IgD-negative memory B cell (primary cell): ENCODE data around the gene CHRDL2. TPM values are rescaled to one million over a fixed set of nuclear protein-coding genes. Genes with fewer than 3 reads are reported as not detected.
A peak's percentile ranks its signal among the peaks of the same experiment; 100 is the strongest.

Experiments
- H3K27ac Mint-ChIP-seq, 3 donors: one replicate each; pipeline ENCODE4 v1.8.0; 2020 to 2022; ENCODE audit warnings: mild to moderate bottlenecking in 3 of 3, mixed read lengths in 3 of 3, moderate library complexity in 1 of 3
- H3K27me3 Mint-ChIP-seq: one replicate; pipeline ENCODE4 v1.8.0; 2021; ENCODE audit warnings: mixed read lengths
- H3K36me3 Mint-ChIP-seq: one replicate; pipeline ENCODE4 v1.8.0; 2020; ENCODE audit warnings: mild to moderate bottlenecking, mixed read lengths
- H3K4me1 Mint-ChIP-seq, 3 donors: one replicate each; pipeline ENCODE4 v1.8.0; 2020 to 2022; ENCODE audit warnings: mixed read lengths in 3 of 3, mild to moderate bottlenecking in 1 of 3
- H3K4me3 Mint-ChIP-seq, 4 donors: one replicate each; pipeline ENCODE4 v1.8.0; 2020 to 2022; ENCODE audit warnings: mild to moderate bottlenecking in 4 of 4, mixed read lengths in 4 of 4, moderate library complexity in 3 of 4
- H3K9me3 Mint-ChIP-seq, 3 donors: one replicate each; pipeline ENCODE4 v1.8.0; 2020 to 2021; ENCODE audit warnings: mixed read lengths in 3 of 3, mild to moderate bottlenecking in 1 of 3
- polyA plus RNA-seq: library from polyadenylated mRNA; unstranded; fragments of 300-500 nt; fragmentation: Illumina TruSeq; gene quantifications from one replicate; pipeline ENCODE4 v1.2.3, GENCODE V29; 2021

CHRDL2 gene
- polyA plus RNA-seq, 1 donor from 2014 or later, result not detected

DNA sequence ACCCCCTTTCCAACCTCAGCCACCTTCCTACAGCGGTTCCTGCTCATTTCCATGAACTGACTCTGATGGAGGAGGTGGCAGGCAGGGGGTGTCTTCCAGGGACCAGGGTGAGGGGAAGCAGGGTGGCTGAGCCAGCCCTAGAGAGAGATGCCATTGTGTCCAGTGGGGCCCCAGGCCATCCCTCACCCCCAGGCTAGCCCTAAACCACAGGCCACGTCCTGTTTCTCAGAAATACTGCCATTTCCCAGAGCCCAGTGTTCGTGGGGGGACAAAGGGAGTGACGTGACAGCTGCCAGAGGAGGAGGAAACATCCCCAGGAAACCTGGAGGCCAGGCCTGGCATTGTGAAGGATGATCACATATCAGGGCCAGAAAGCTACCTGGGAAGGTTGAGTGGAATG, 39.5 kb downstream of the CHRDL2 start:
- no peak overlapping the region for H3K4me3 Mint-ChIP-seq
- H3K27ac Mint-ChIP-seq, result no peak overlapping the region
- peaks cover 0 to 2% (median 0%) of the 10 kb centered on the region in 3 donors for H3K4me1 Mint-ChIP-seq
- H3K9me3 Mint-ChIP-seq, result no peaks in the 10 kb centered on the region
- peaks cover 18% of the 10 kb centered on the region for H3K27me3 Mint-ChIP-seq
- H3K36me3 Mint-ChIP-seq, result no peaks in the 10 kb centered on the region

DNA sequence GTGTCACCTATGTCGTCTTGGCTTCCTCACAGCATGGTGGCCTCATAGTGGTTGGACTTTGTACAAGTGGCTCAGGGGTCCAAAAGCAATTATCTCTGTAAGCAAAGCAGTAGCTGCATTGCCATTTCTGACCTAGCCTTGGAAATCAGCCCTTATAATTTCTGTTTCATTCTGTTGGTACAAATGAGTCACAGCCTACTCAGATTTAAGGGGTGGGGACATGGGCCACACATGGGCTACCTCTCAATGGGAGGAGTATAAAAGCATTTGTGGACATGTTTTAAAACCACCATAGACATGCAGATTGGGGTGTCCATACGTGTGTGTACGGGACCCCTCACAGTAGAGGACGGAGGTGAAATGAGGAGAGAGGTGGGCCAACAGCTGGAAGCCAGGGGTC, 41.6 kb downstream of the CHRDL2 start:
- H3K36me3 Mint-ChIP-seq, result peaks cover 2% of the 10 kb centered on the region
- peaks cover 0 to 2% (median 0%) of the 10 kb centered on the region in 3 donors for H3K9me3 Mint-ChIP-seq
- no peak overlapping the region for H3K4me3 Mint-ChIP-seq
- H3K27ac Mint-ChIP-seq, result no peak overlapping the region
- no peaks in the 10 kb centered on the region for H3K4me1 Mint-ChIP-seq
- peaks cover 14% of the 10 kb centered on the region for H3K27me3 Mint-ChIP-seq

DNA sequence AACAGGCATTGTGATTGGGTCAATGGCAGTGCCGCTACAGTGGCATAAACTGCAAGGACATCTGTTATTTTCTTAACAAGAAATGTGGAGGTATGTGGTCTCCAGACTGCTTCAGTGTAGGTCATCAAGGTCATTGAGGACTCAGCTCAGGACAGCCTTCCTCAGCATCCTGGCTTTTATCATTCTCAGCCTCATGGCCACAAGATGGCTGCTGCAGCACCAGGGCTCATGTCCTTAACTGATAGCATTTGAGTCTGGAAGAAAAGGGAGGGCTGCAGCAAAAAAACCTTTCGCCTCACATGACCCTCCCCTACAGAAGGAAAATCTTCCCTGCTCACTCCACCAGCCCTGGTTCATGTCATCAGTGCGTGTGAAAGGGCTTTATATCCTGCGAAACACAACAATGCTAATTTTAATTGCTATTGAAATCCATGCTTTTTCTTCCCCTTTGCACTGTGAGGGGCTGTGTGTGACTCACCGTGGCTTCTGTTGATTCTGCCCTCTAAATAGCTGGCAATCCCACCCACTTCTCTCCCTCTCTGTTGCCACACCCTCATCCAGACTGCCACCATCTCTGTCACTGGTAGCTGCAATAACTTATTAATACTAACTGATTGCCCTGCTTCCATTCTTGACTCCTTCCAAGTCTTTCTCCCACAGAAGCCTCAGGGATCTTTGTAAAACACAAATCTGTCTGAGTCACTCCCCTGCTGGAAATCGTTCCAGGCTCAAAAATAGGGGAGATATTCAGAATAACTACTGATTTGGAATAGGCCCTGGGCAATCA, 43.8 kb downstream of the CHRDL2 start:
- Mint-ChIP-seq H3K9me3 (peaks cover 0 to 2% (median 0%) of the 10 kb centered on the region in 3 donors), H3K4me1 (peaks cover 0 to 2% (median 0%) of the 10 kb centered on the region in 3 donors), H3K27me3 (peaks cover 5% of the 10 kb centered on the region), H3K4me3 (no peak overlapping the region), H3K36me3 (peaks cover 2% of the 10 kb centered on the region), H3K27ac (no peak overlapping the region)

DNA sequence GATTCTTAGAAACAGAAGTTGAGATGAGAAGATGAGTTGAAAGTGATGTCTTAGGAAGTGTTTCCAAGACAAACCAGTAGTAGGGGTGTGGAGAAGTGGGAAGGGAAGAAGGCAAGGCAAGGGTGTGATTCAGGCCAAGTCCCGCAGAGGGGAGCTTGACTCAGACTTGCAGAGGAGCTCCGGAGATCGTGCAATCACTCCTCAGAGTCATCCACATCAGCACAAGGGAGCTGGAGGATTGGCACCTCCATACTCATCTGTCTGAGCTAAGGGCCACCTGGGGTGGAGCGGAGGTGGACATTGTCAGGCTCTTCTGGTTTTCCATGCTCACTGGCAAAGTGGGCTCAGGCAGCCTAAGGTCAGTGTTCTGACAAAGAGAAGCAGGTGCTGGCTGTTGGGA, 44.4 kb downstream of the CHRDL2 start:
- Mint-ChIP-seq H3K4me3 (no peak overlapping the region), H3K4me1 (peaks cover 0 to 2% (median 0%) of the 10 kb centered on the region in 3 donors), H3K9me3 (peaks cover 0 to 2% (median 0%) of the 10 kb centered on the region in 3 donors), H3K36me3 (peaks cover 2% of the 10 kb centered on the region), H3K27me3 (peaks cover 8% of the 10 kb centered on the region), H3K27ac (peak overlapping the region in 1 of 3 donors; percentile 42)

DNA sequence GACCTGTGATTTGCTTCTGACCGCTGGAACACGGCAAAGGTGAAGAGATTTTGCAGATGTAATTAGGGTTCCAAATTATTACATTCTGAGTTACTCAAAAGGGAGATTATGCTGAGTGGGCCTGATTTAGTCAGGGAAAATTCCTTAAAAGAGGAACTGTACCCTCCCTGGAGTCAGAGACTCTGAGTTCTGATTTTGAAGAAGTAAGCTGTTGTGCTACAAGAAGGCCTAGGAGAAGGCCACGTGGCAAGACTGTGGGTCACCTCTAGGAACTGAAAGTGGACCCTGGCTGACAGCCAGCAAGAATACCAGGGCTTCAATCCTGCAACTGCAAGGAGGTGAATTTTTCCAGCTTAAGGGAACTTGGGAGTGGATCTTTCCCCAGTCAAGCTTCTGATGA, 45.3 kb downstream of the CHRDL2 start:
- H3K36me3 Mint-ChIP-seq, result peaks cover 2% of the 10 kb centered on the region
- peaks cover 0 to 2% (median 0%) of the 10 kb centered on the region in 3 donors for H3K4me1 Mint-ChIP-seq
- H3K9me3 Mint-ChIP-seq, result peaks cover 0 to 2% (median 0%) of the 10 kb centered on the region in 3 donors
- H3K4me3 Mint-ChIP-seq, result no peak overlapping the region
- H3K27ac Mint-ChIP-seq, result no peak overlapping the region
- peaks cover 12% of the 10 kb centered on the region for H3K27me3 Mint-ChIP-seq

DNA sequence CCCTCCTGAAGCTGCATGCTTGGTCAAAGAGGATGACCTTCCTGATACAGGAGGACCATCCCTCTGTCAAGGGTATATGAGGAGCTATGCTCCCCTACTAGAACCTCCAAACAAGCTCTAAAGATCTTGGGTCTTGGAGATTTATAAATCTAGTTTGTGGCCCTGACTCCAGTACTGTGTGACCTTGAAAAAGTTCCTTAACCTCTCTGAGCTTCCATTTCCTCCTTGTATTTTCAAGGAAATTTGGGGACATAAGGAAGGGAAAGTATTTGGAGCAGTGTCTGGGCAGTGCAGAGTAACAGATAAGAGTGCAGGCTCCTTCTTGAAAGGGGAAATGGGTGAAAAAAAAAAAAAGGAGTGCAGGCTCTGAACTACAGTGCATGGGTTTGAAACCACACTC, 45.9 kb downstream of the CHRDL2 start:
- no peak overlapping the region for H3K4me3 Mint-ChIP-seq
- H3K9me3 Mint-ChIP-seq, result peaks cover 0 to 2% (median 0%) of the 10 kb centered on the region in 3 donors
- peaks cover 12% of the 10 kb centered on the region for H3K27me3 Mint-ChIP-seq
- peaks cover 2% of the 10 kb centered on the region for H3K36me3 Mint-ChIP-seq
- peaks cover 0 to 2% (median 0%) of the 10 kb centered on the region in 3 donors for H3K4me1 Mint-ChIP-seq
- no peak overlapping the region for H3K27ac Mint-ChIP-seq

DNA sequence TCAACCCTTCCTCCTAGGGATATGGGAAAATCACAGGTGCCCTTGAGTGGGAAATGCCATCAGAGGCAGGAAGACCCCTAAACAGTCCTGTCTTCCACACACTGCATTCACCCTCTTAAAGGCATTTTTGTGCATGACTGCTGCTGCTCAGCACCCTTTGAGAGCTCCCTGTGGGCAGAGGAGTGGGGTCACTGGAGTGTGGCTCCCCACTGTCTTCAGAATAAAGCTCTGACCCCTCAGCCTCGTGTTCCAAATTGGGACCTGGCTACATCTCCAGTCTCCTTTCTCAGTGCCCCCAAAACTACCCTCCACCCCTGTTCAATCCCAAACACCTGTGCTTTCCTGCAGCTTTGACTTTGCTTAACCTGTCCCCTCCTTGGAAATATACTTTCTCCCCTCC, 46.6 kb downstream of the CHRDL2 start:
- Mint-ChIP-seq H3K4me3 (peak overlapping the region in 1 of 4 donors; percentile 23), H3K4me1 (peaks cover 0 to 2% (median 0%) of the 10 kb centered on the region in 3 donors), H3K36me3 (peaks cover 2% of the 10 kb centered on the region), H3K9me3 (peaks cover 0 to 2% (median 0%) of the 10 kb centered on the region in 3 donors), H3K27ac (no peak overlapping the region), H3K27me3 (peaks cover 12% of the 10 kb centered on the region)

DNA sequence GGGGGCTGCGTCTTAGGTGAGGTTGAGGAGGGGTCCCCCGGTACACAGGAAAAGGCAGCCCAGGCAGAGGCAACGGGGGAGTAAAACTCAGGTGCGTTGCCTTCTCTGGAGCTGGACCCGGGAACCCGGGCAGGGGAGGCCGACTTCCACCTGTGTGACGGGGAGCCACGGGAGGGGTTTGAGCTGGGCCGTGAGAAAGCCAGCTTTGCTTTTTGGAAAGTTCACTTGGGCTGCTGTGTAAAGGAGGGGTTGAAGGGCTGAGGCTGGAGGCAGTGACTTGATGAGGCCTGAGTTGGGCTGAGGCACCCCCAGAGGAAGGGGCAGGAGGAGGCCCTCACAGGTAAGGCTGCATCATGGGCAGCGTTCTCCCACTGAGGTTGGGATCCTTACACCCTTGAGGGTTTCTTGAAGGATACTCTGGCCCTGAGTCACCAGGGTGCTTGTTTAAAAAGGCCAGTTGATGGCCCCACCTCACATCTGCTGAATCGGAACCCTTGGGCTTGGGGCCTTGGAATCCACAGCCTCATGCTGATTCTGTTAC, 47.2 kb downstream of the CHRDL2 start:
- Mint-ChIP-seq H3K4me3 (peak overlapping the region in 1 of 4 donors; percentile 60), H3K27me3 (peaks cover 12% of the 10 kb centered on the region), H3K36me3 (peaks cover 3% of the 10 kb centered on the region), H3K9me3 (peaks cover 0 to 2% (median 0%) of the 10 kb centered on the region in 3 donors), H3K4me1 (peaks cover 0 to 2% (median 0%) of the 10 kb centered on the region in 3 donors), H3K27ac (no peak overlapping the region)

DNA sequence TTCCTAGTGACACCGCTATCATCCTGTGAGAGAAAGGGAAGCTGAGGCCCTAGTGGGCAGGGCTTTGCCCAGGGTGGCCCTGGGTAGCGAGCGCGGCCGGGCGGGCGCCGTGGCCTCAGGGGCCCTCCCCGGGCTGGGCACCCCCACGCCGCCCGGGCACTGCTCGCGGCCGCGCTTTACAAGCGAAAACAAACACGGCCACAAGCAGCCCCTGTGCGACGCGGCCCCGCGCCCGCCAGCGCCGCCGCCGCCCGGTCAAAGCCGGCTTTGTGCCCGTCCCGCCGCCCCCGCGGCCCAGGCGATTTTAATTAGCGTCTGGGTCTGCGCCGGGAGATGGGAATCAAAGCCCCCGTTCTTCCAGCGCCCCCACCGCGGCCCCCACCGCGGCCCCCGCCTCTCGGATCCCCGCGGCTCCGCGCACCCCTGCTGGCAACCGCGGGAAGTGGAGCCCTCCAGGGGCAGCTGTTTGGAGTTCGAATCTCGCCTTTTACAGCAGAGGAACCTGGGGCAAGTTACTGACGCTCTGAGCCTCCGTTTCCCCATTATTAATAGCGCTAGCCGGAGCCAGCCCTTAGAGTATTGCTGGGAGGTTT, 47.9 kb downstream of the CHRDL2 start:
- Mint-ChIP-seq H3K27ac (no peak overlapping the region), H3K4me3 (no peak overlapping the region), H3K36me3 (peaks cover 3% of the 10 kb centered on the region), H3K9me3 (peaks cover 0 to 2% (median 0%) of the 10 kb centered on the region in 3 donors), H3K27me3 (peaks cover 12% of the 10 kb centered on the region), H3K4me1 (peaks cover 0 to 2% (median 0%) of the 10 kb centered on the region in 3 donors)

DNA sequence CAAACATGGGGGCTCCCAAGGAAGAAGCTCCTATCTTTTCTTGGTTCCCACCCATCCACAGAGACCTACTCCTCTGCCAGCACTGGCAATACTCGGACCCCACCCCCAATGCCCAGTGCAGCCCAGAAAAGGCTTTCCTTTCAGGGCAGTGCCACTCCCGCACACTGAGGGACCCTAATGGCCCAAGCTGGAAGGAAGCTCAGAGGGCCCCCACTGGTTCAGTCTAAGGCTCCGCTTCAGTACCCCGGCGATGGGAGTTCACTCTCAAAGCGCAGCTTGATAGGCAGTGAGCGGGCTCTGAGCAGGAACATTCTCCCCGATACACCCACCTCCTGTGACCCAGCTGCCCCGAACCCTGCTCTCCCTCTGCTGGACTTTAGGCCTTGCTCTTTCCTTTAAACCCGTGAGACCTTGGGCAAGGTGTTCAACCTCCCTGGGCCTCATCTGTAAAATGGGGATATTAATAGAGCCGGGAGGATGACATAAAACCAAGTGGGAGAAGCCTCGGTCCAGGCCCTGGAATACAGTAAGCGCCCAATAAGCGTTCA, 48.4 kb downstream of the CHRDL2 start:
- no peak overlapping the region for H3K27ac Mint-ChIP-seq
- H3K4me1 Mint-ChIP-seq, result peaks cover 0 to 2% (median 0%) of the 10 kb centered on the region in 3 donors
- H3K27me3 Mint-ChIP-seq, result peaks cover 12% of the 10 kb centered on the region
- peaks cover 0 to 2% (median 0%) of the 10 kb centered on the region in 3 donors for H3K9me3 Mint-ChIP-seq
- peak overlapping the region in 1 of 4 donors; percentile 32 for H3K4me3 Mint-ChIP-seq
- H3K36me3 Mint-ChIP-seq, result peaks cover 3% of the 10 kb centered on the region

DNA sequence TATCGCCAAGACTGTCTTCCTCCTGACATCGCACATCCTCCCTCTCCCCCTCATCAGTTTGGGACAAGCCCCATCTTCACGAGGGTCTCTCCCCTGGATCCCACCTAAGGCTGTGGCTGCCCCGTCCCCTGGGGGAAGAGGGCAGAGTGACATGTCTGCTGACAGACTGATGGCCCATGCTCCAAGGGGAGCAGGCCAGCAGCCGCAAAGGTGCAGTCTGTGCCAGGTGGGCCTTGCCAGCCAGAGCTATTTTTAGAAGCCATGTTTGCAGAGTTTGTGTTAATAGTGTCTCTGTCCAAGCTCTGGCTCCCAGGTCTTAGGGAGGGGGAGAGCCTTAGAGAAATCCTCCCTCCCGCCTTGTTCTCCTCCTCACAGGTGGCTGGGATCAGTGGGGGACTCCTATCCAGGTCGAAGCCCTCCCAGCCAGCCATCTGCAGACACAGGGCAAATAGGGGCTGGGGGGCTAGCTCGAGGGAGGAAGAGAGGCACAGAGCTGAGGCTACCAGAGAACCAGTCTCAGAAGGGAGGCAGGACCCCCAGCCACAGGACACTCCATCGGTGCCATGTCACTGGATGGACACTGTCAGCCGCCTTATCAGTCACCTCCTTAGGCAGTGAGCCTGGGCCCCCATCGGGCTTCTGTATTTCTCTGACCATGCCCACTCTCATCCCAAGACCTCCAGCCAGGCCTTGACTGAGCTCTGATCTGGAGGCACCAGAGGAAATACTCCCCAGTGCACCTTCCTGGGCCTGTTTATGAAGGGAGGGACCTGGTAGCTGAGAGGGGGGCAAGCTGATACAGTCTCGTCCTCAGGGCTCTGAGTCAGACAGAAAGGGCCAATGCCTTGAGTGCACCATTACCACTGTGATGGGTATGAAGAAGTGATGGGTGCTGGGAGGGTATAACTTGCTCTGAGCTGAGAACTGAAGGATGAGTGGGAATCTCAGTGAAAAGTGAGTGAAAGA, 49.3 kb downstream of the CHRDL2 start:
- H3K4me1 Mint-ChIP-seq, result peaks cover 0 to 2% (median 0%) of the 10 kb centered on the region in 3 donors
- H3K27me3 Mint-ChIP-seq, result peaks cover 12% of the 10 kb centered on the region
- peaks cover 0 to 2% (median 0%) of the 10 kb centered on the region in 3 donors for H3K9me3 Mint-ChIP-seq

DNA sequence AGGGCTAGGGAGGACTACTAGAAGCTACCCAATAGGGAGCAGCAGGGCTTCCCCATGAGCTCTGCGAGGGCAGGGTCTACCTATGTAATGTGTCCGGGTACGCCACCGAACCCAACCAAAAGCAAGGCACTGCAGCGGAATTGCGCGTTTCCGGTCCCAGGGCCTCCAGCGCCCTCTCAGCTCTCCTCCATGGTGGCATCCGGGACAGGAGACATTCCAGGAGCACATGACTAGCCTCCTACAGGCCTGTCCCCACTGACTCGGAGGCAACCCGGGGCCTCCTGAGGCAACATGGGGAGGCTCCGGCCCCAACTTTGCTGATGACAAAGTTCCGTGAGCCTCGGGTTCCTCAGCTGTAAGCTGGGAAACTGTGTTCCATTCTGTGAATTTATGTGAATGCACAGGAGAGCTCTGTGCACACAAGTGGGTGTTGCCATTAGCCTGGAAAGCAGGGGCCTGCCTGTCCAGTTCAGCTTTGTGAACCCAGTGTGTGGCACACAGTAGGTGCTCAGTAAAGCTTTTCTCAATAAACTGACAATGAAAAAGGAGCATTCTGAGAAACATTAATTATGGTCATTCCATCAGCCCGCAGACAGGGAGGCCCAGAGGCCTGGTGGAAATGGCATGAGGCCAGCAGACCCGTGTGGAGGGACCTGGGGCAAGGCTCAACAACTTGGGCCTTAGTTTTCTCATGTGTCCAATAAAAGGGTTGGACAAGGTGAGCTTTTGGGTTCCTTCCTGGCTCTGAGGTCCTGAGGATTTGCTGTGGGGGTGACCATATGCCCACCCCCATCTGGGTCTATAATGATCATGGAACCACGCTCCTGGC, 50.3 kb downstream of the CHRDL2 start:
- Mint-ChIP-seq H3K27me3 (peaks cover 12% of the 10 kb centered on the region), H3K4me3 (no peak overlapping the region), H3K27ac (no peak overlapping the region), H3K4me1 (peaks cover 0 to 2% (median 0%) of the 10 kb centered on the region in 3 donors), H3K36me3 (peaks cover 3% of the 10 kb centered on the region), H3K9me3 (no peaks in the 10 kb centered on the region)

More for the DNA sequence above, 49.3 kb downstream of the CHRDL2 start:
- Mint-ChIP-seq H3K27ac (no peak overlapping the region), H3K4me3 (no peak overlapping the region), H3K36me3 (peaks cover 3% of the 10 kb centered on the region)

DNA sequence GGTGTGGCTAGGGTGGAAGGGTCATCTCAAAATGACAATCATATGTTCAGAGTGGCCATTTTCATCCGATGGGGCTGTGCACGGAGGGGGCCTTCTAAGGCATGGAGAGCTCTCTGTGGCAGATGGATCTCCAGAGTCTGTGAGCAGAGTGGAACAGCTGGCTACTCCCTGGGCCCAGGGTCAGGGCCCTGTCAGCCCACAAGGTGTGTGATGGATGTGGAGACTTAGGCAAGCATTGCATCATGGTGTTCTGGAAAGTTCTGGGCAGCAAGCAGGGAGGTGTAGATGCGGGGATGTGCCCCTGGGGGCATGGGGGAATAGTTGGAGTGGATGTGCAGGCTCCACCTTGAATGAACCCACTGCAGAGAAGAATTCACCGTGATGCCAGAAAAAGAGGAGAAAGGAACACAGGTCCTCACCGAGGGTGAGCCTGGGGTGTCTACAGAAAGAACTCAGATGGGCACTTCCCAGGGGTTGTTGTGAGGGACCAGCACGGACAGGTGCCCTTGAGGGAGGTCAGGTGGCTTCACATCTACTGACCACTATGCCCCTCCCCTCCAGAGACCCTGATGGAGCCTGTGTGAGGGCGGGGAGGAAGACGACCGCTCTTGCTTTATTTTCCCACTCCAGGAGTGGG, 51.1 kb downstream of the CHRDL2 start:
- Mint-ChIP-seq H3K27ac (no peak overlapping the region), H3K4me3 (no peak overlapping the region), H3K27me3 (peaks cover 12% of the 10 kb centered on the region), H3K9me3 (no peaks in the 10 kb centered on the region), H3K36me3 (peaks cover 2% of the 10 kb centered on the region), H3K4me1 (peaks cover 0 to 3% (median 0%) of the 10 kb centered on the region in 3 donors)
